Neural cell (in vitro differentiated cells): ENCODE data around the gene ADORA1.

ENCODE experiments used
- EP300 ChIP-seq: fragments of 450-650 bp; conservative IDR thresholded peaks from 2 replicates; pipeline ENCODE4 v1.6.1; 2014; ENCODE audit warnings: antibody characterized with exemption, mild to moderate bottlenecking, moderate library complexity; ENCODE audit not compliant: poor library complexity, severe bottlenecking
- EZH2 ChIP-seq: fragments of 200-600, 300-800 bp; shearing (Covaris generic), sonication (generic); IDR thresholded peaks from 2 replicates; pipeline ENCODE4 v1.6.1; 2014; ENCODE audit warnings: antibody characterized with exemption, low read length, borderline replicate concordance, mild to moderate bottlenecking; ENCODE audit not compliant: insufficient read depth, poor library complexity, severe bottlenecking
- MXI1 ChIP-seq: fragments of 450-650 bp; conservative IDR thresholded peaks from 2 replicates; pipeline ENCODE4 v1.6.1; 2014; ENCODE audit warnings: antibody characterized with exemption, mild to moderate bottlenecking; ENCODE audit not compliant: poor library complexity, severe bottlenecking
- POLR2AphosphoS5 ChIP-seq: IDR thresholded peaks from 2 replicates; pipeline ENCODE4 v1.6.1; 2012
- RAD21 ChIP-seq: fragments of 450-650 bp; conservative IDR thresholded peaks from 2 replicates; pipeline ENCODE4 v1.6.1; 2014; ENCODE audit warnings: antibody characterized with exemption, mild to moderate bottlenecking, moderate library complexity
- SMC3 ChIP-seq: fragments of 450-650 bp; conservative IDR thresholded peaks from 2 replicates; pipeline ENCODE4 v1.6.1; 2014; ENCODE audit warnings: antibody characterized with exemption, mild to moderate bottlenecking, moderate library complexity; ENCODE audit not compliant: poor library complexity
- TAF1 ChIP-seq: IDR thresholded peaks from 2 replicates; pipeline ENCODE4 v1.6.1; 2012; ENCODE audit warnings: low read depth
- TF ChIP-seq, protein P1 (sequence below): fragments of 450-650 bp; IDR thresholded peaks from 2 replicates; pipeline ENCODE4 v1.5.1; 2014; ENCODE audit warnings: antibody characterized with exemption, mild to moderate bottlenecking, moderate library complexity; ENCODE audit not compliant: poor library complexity, severe bottlenecking
- TF ChIP-seq, protein P2 (sequence below): IDR thresholded peaks from 2 replicates; pipeline ENCODE4 v1.6.1; 2012; ENCODE audit warnings: borderline replicate concordance

DNA sequence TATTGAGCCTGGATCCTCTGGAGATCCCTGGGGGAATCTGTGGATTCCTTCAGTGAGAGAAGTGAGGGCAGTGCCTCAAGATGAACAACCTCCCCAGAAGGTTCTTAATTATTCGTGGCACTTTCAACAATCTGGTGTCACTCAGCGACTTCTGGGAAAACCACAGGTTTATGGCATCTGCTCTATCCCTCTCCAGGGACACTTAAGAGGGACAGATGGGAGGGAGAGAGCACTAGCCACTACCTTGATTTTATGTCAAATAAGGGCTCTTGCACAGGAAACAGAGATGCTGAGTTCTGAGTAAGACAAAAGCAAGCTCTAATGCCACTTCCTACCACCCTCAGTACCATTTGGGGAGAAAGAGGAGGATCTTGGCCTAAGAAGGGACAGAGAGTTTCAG is 80.2 kb downstream of the ADORA1 start:
- TF ChIP-seq, protein P1, sequence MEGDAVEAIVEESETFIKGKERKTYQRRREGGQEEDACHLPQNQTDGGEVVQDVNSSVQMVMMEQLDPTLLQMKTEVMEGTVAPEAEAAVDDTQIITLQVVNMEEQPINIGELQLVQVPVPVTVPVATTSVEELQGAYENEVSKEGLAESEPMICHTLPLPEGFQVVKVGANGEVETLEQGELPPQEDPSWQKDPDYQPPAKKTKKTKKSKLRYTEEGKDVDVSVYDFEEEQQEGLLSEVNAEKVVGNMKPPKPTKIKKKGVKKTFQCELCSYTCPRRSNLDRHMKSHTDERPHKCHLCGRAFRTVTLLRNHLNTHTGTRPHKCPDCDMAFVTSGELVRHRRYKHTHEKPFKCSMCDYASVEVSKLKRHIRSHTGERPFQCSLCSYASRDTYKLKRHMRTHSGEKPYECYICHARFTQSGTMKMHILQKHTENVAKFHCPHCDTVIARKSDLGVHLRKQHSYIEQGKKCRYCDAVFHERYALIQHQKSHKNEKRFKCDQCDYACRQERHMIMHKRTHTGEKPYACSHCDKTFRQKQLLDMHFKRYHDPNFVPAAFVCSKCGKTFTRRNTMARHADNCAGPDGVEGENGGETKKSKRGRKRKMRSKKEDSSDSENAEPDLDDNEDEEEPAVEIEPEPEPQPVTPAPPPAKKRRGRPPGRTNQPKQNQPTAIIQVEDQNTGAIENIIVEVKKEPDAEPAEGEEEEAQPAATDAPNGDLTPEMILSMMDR, result no peak
- TF ChIP-seq MXI1 (no peak), POLR2AphosphoS5 (no peak), EZH2 (no peak), EP300 (no peak), RAD21 (no peak), SMC3 (no peak), TAF1 (no peak)
- TF ChIP-seq, protein P2, sequence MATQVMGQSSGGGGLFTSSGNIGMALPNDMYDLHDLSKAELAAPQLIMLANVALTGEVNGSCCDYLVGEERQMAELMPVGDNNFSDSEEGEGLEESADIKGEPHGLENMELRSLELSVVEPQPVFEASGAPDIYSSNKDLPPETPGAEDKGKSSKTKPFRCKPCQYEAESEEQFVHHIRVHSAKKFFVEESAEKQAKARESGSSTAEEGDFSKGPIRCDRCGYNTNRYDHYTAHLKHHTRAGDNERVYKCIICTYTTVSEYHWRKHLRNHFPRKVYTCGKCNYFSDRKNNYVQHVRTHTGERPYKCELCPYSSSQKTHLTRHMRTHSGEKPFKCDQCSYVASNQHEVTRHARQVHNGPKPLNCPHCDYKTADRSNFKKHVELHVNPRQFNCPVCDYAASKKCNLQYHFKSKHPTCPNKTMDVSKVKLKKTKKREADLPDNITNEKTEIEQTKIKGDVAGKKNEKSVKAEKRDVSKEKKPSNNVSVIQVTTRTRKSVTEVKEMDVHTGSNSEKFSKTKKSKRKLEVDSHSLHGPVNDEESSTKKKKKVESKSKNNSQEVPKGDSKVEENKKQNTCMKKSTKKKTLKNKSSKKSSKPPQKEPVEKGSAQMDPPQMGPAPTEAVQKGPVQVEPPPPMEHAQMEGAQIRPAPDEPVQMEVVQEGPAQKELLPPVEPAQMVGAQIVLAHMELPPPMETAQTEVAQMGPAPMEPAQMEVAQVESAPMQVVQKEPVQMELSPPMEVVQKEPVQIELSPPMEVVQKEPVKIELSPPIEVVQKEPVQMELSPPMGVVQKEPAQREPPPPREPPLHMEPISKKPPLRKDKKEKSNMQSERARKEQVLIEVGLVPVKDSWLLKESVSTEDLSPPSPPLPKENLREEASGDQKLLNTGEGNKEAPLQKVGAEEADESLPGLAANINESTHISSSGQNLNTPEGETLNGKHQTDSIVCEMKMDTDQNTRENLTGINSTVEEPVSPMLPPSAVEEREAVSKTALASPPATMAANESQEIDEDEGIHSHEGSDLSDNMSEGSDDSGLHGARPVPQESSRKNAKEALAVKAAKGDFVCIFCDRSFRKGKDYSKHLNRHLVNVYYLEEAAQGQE, result no peak
